NOMO-1 (cell line): ENCODE results near the gene FBXO28.
A peak's percentile ranks its signal among the peaks of the same experiment; 100 is the strongest.

Experiments
- DNase-seq, 2 experiments: peaks; one replicate each; lab custom pipeline; 2025; ENCODE audit not compliant: unreplicated experiment in 2 of 2; lab: John Stamatoyannopoulos, UW

FBXO28 gene

GRCh38 chr1:224092601-224093000 lies 21.3 kb upstream of the FBXO28 start:
- DNase-seq = no peak

GRCh38 chr1:224095339-224095738 lies 18.6 kb upstream of the FBXO28 start:
- no peak for DNase-seq

GRCh38 chr1:224095867-224096266 lies 18.0 kb upstream of the FBXO28 start:
- DNase-seq = no peak

- DNase-seq = no peak
Measured at GRCh38 chr1:224096773-224097172, 17.1 kb upstream of the FBXO28 start.

- no peak for DNase-seq
Measured at GRCh38 chr1:224098007-224098406, 15.9 kb upstream of the FBXO28 start.

GRCh38 chr1:224106568-224107281 lies 7.2 kb upstream of the FBXO28 start:
- DNase-seq = peak; percentile 54 to 68

- DNase-seq = no peak
Measured at GRCh38 chr1:224107282-224107625, 6.7 kb upstream of the FBXO28 start.

- DNase-seq = no peak
Measured at GRCh38 chr1:224108991-224109390, 4.9 kb upstream of the FBXO28 start.

GRCh38 chr1:224109981-224110380 lies 3.9 kb upstream of the FBXO28 start:
- no peak for DNase-seq

- DNase-seq = no peak
Measured at GRCh38 chr1:224113005-224113404, 906 bp upstream of the FBXO28 start.

GRCh38 chr1:224113545-224113917 lies 380 bp upstream of the FBXO28 start:
- no peak for DNase-seq

GRCh38 chr1:224114787-224115175 lies 870 bp downstream of the FBXO28 start:
- DNase-seq = no peak

GRCh38 chr1:224116131-224116530 lies 2.2 kb downstream of the FBXO28 start:
- peak; percentile 45 to 85 for DNase-seq

GRCh38 chr1:224118688-224119087 lies 4.8 kb downstream of the FBXO28 start:
- no peak for DNase-seq

- DNase-seq = no peak
Measured at GRCh38 chr1:224123136-224123535, 9.2 kb downstream of the FBXO28 start.

- no peak for DNase-seq
Measured at GRCh38 chr1:224124220-224124619, 10.3 kb downstream of the FBXO28 start.

- no peak for DNase-seq
Measured at GRCh38 chr1:224127925-224128819, 14.3 kb downstream of the FBXO28 start.

- no peak for DNase-seq
Measured at GRCh38 chr1:224131253-224131652, 17.3 kb downstream of the FBXO28 start.

GRCh38 chr1:224132901-224133300 lies 19.0 kb downstream of the FBXO28 start:
- no peak for DNase-seq

GRCh38 chr1:224133741-224134299 lies 19.9 kb downstream of the FBXO28 start:
- no peak for DNase-seq

- DNase-seq = no peak
Measured at GRCh38 chr1:224137518-224137917, 23.6 kb downstream of the FBXO28 start.

GRCh38 chr1:224138198-224138597 lies 24.3 kb downstream of the FBXO28 start:
- no peak for DNase-seq
